Measurements from ENCODE around the gene NDFIP2. TPM values are rescaled to one million over a fixed set of nuclear protein-coding genes. Genes with fewer than 3 reads are reported as not detected.

Gene NDFIP2
- total RNA-seq, 1 experiment from 2014 or later = 23.1 TPM

GRCh38 chr13:79604752-79605151, 123.8 kb downstream of the NDFIP2 start:
- TF ChIP-seq ATF1 (CRISPR knock-in tag; IDR thresholded peaks at IDR 0.05) = no peak
- ChIA-PET CTCF (no interaction called here), POLR2A (no interaction called here)
- no peak overlapping the region for H3K27ac Mint-ChIP-seq
- peaks cover 39% of the 10 kb centered on the region for H3K9me3 Mint-ChIP-seq
- H3K27me3 Mint-ChIP-seq (ENCODE audit: low read depth) = no peaks in the 10 kb centered on the region
- no peaks in the 10 kb centered on the region for H3K4me1 Mint-ChIP-seq
- no peaks in the 10 kb centered on the region for H3K36me3 Mint-ChIP-seq
- ATAC-seq (no peak), DNase-seq (ENCODE audit: low spot score) (no peak)
- no peak overlapping the region for H3K4me3 Mint-ChIP-seq

Other genes starting within 250 kb of the NDFIP2 start
- 57.7 to 64.1 TPM (median 59.0 TPM) in 3 replicates for gene RBM26, start 74.9 kb upstream of the NDFIP2 start, total RNA-seq (2021)

All from WTC11 (cell line).